ENCODE data around the gene LRP6.
"Not testable (repeated sequence)": the region's sequence is repeated elsewhere in the genome, so short reads cannot be mapped to it uniquely, and the experiment has no call there.

Gene LRP6

DNA sequence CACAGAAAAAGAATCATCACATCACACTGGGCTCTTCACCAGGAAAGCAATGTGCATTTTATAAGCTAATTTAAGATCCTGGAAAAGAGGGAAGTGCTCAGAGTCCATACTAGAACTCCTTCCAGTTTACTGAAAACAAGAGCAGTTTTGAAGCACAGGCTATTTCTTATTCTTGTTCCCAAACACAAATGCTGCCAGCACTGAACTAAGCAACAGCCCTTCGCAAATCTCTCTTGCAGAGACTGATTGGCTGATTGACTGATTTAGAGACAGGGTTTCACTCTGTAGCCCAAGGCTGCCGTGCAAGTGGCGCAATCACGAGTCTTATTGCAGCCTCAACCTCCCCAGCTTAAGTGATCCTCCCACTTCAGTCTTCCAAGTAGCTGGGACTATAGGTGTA lies 151.3 kb downstream of the LRP6 start:
- Mint-ChIP-seq H3K4me3 (no peak overlapping the region), H3K27me3 (no peaks in the 10 kb centered on the region), H3K36me3 (ENCODE audit: low read depth) (no peaks in the 10 kb centered on the region), H3K27ac (no peak overlapping the region), H3K9me3 (no peaks in the 10 kb centered on the region), H3K4me1 (no peaks in the 10 kb centered on the region)
- DNase-seq (no peak), ATAC-seq (no peak)

DNA sequence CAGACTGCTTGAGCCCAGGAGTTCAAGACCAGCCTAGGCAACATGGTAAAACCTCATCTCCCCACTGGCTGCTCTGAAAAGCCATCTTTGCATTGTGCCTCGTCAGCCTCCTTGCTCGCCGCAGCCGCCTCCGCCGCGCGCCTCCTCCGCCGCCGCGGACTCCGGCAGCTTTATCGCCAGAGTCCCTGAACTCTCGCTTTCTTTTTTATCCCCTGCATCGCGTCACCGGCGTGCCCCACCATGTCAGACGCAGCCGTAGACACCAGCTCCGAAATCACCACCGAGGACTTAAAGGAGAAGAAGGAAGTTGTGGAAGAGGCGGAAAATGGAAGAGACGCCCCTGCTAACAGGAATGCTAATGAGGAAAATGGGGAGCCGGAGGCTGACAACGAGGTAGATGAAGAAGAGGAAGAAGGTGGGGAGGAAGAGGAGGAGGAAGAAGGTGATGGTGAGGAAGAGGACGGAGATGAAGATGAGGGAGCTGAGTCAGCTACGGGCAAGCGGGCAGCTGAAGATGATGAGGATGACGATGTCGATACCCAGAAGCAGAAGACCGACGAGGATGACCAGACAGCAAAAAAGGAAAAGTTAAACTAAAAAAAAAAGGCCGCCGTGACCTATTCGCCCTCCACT lies 155.8 kb downstream of the LRP6 start:
- not testable (repeated sequence) for H3K4me3 Mint-ChIP-seq; H3K36me3 Mint-ChIP-seq (ENCODE audit: low read depth); ATAC-seq; H3K27me3 Mint-ChIP-seq; DNase-seq; H3K4me1 Mint-ChIP-seq; H3K27ac Mint-ChIP-seq
- peaks cover 22% of the 10 kb centered on the region for H3K9me3 Mint-ChIP-seq

DNA sequence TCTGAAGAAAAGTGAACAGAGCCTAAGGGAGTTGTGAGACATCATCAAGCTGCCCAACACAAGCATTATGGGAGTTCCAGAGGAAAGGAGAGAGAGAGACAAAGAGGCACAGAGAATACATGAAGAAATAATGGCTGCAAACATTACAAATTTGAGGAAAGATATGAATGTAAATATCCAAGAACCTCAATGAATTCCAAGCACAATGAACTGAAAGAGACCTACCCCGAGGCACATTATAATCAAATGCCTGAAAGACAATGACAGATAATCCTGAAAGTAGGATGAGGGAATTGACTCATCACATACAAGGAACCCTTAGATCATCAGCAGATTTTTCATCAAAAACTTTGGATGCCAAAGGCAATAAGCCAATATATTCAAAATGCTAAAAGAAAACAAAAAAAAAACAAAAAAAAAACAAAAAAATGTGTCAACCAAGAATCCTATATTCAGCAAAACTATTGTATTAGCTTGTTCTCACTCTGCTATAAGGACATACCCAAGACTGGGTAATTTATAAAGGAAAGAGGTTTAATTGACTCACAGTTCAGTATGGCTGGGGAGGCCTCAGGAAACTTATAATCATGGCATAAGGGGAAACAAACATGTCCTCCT lies 158.3 kb downstream of the LRP6 start:
- no peak overlapping the region for H3K27ac Mint-ChIP-seq
- peaks cover 32% of the 10 kb centered on the region for H3K9me3 Mint-ChIP-seq
- no peaks in the 10 kb centered on the region for H3K4me1 Mint-ChIP-seq
- no peak for DNase-seq
- no peak overlapping the region for H3K4me3 Mint-ChIP-seq
- peaks cover 10% of the 10 kb centered on the region for H3K36me3 Mint-ChIP-seq (ENCODE audit: low read depth)
- ATAC-seq: no peak
- H3K27me3 Mint-ChIP-seq: peaks cover 8% of the 10 kb centered on the region

DNA sequence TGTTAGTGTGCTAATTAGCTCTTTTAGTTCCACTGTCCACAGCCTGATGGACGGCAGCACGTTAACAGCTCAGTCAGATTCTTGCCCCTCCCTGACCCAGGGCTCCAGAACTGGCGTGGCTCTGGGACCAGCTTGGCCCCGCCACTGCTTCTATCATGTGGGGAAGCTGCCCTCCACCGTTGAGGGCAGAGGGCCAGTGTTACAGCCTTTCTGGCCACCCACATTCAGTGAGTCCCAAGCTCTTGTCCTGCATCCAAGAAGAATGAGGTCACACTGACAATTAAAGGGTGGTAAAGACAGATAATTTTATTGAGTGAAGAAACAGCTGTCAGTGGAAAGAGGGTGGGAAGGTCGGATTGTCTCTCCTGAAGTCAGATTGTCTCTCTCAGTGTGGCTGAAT lies 159.2 kb downstream of the LRP6 start:
- no peak for ATAC-seq
- H3K9me3 Mint-ChIP-seq: peaks cover 32% of the 10 kb centered on the region
- no peaks in the 10 kb centered on the region for H3K4me1 Mint-ChIP-seq

DNA sequence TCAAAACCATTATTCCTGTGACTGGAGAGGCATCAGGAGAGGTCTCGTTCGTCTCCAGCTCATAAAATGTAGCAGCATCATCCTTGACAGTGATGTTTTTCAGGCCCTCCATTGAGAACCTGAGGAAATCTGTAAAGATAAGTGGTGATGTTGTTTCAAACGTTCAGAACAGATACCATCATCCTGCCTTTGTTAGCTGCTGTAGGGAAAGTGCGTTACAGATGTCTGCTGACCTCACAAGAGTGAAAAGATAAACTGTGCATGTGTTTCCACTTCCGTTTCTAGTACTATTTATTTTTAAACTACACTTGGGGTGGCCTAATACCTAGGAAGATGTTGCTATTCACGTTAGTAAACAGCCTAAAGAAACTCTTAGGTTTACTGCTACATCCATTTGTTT lies 167.7 kb downstream of the LRP6 start:
- no peaks in the 10 kb centered on the region for H3K36me3 Mint-ChIP-seq (ENCODE audit: low read depth)
- no peaks in the 10 kb centered on the region for H3K27me3 Mint-ChIP-seq
- DNase-seq (no peak), ATAC-seq (no peak)
- peaks cover 1% of the 10 kb centered on the region for H3K9me3 Mint-ChIP-seq
- H3K4me1 Mint-ChIP-seq: no peaks in the 10 kb centered on the region
- H3K4me3 Mint-ChIP-seq: no peak overlapping the region
- no peak overlapping the region for H3K27ac Mint-ChIP-seq

More for the DNA sequence above, 159.2 kb downstream of the LRP6 start:
- peaks cover 10% of the 10 kb centered on the region for H3K36me3 Mint-ChIP-seq (ENCODE audit: low read depth)
- DNase-seq: no peak
- H3K4me3 Mint-ChIP-seq: no peak overlapping the region
- no peak overlapping the region for H3K27ac Mint-ChIP-seq
- peaks cover 8% of the 10 kb centered on the region for H3K27me3 Mint-ChIP-seq

DNA sequence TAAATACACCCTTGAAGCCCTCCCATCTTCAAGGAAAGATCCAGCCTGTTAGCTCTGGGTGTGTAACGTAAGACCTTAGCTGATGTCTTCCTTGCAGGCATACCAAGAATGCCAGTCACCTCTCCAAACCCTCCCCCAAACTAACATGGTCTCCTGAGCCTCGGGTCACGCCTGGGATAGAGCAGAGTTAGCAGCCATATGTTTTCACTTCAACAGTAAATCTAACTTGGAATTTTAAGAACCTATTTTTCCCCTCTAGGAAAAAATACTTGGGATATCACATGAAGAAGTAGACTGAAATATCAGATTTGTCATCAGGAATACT lies 168.2 kb downstream of the LRP6 start:
- H3K36me3 Mint-ChIP-seq (ENCODE audit: low read depth): no peaks in the 10 kb centered on the region
- H3K27me3 Mint-ChIP-seq: no peaks in the 10 kb centered on the region
- DNase-seq: no peak
- no peak overlapping the region for H3K4me3 Mint-ChIP-seq
- no peak for ATAC-seq
- no peaks in the 10 kb centered on the region for H3K9me3 Mint-ChIP-seq
- H3K4me1 Mint-ChIP-seq: no peaks in the 10 kb centered on the region
- H3K27ac Mint-ChIP-seq: no peak overlapping the region

DNA sequence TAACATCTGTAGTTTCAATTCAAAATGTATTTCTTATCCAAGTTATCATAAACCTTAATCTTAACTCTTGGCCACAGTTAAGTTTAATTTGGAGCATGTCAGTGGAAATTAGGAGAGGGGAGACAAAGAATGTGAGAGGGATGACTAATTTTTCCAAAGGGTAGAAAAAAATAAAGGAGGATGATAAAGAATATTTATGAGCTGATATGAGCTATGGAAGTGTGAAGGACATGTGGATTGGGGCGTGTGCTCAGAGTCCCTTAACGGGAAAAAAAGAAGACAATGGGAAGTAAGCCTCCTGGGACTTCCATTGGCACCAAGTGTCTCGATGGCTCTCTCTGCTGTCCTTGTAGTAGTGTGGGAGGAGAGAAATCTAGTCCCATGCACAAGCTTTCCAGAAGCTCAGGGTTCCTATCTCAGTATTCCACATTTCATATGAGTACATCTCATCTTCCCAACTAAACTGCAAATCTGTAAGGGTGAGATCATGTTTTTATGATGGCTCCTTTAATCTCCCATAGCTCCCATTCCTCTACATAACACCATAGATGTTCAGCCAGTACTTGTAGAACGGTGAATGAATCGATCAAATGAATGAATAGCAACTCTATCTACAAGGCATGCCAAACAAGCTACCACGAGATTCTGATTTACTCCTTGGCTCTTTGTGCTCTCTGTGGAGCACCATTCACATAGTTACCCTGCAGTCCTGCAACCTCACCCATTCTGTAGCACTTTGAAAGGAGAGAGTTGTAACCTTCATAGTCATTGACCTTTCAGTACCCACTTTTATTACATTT lies 168.8 kb downstream of the LRP6 start:
- ATAC-seq (no peak), DNase-seq (no peak)
- Mint-ChIP-seq H3K27me3 (no peaks in the 10 kb centered on the region), H3K4me1 (no peaks in the 10 kb centered on the region), H3K27ac (no peak overlapping the region), H3K36me3 (ENCODE audit: low read depth) (no peaks in the 10 kb centered on the region), H3K4me3 (no peak overlapping the region), H3K9me3 (no peaks in the 10 kb centered on the region)

DNA sequence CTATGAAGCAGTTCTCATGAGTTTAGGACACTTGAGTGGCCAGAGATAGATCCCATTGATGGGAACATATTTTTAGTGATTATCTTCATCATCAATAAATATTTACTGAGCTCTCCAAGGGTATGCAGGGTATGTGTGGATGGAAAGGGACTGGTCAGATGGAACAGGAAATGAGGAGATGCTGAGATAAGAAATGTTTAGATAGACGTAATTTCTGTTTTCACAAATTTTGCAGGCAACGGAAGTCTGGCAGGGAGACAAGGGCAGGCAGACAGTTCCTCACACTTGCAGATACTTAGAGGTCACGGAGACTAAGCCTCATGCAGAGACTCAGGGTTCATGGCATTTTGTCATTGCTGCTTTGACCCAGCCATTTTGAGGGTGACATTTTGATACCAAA lies 171.8 kb downstream of the LRP6 start:
- Mint-ChIP-seq H3K4me1 (no peaks in the 10 kb centered on the region), H3K36me3 (ENCODE audit: low read depth) (no peaks in the 10 kb centered on the region), H3K27ac (no peak overlapping the region), H3K9me3 (no peaks in the 10 kb centered on the region), H3K4me3 (no peak overlapping the region), H3K27me3 (no peaks in the 10 kb centered on the region)
- DNase-seq: no peak
- ATAC-seq: no peak

DNA sequence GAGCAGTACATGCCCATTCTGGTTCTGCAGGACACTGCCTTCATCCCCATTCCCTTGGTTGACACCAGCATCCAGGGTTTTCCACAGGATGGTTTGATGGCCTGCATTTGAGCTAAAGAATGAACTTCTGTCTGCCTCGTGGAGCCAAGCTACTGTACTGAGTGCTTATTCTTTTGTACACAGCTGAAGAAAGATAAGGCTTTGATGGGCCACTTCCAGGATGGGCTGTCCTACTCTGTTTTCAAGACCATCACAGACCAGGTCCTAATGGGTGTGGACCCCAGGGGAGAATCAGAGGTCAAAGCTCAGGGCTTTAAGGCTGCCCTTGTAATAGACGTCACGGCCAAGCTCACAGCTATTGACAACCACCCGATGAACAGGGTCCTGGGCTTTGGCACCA lies 172.4 kb downstream of the LRP6 start:
- H3K36me3 Mint-ChIP-seq (ENCODE audit: low read depth): no peaks in the 10 kb centered on the region
- H3K9me3 Mint-ChIP-seq: no peaks in the 10 kb centered on the region
- H3K27ac Mint-ChIP-seq: no peak overlapping the region
- H3K4me3 Mint-ChIP-seq: no peak overlapping the region
- DNase-seq (no peak), ATAC-seq (no peak)
- no peaks in the 10 kb centered on the region for H3K4me1 Mint-ChIP-seq
- no peaks in the 10 kb centered on the region for H3K27me3 Mint-ChIP-seq

DNA sequence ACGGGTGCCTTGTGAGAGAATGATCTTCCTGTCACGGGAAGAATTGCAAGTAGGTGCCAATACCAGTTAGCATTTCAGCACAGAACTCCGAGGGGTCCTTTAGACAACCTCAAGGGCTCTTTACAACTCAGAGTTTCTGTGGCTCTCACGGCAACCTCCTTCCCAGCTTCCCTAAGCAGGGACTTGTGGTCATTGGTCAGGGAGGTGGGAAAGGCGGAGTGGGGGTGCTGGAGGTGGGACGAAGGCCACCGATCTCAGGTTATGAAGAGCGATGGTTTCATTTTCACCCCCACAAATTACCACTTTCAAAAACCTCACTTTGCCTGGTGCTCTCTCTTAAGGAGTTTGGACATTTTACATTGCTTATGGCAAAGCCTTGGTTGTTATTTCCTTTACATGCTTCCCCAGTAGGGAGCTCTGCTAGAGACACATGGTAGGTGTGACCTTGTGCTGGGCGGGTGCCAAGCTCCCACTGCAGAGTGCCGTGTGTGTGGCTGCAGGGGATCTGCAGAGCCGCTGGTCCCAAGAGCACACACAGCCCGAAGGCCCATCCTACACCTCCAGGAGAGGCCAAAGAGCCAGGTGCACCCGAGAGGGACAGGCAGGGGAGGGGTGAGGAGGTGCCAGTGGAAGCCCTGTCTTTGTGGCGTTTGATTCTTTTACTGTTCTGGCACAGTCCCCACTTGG lies 174.7 kb downstream of the LRP6 start:
- Mint-ChIP-seq H3K27me3 (no peaks in the 10 kb centered on the region), H3K27ac (no peak overlapping the region), H3K9me3 (no peaks in the 10 kb centered on the region), H3K4me3 (no peak overlapping the region), H3K36me3 (ENCODE audit: low read depth) (no peaks in the 10 kb centered on the region), H3K4me1 (no peaks in the 10 kb centered on the region)
- ATAC-seq: no peak
- DNase-seq: no peak

DNA sequence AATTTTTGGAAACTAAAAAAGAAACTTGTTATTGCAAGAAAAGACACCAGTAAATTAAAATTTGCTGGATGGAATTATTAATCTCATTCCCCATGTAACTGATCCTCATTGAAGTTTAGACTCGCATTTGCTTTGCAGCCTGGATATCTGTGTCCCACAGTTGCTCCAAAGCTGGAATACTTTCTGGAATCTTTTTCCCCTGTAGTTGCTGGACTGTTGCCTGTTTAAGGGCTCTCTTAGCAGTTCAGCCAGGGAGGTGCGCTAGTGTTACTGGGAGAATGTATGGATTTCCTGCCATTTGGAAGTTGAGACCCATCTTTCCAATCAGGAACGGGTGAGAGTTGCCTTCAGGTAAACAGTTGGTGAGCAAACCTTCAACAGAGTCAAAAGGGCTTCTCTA lies 175.8 kb downstream of the LRP6 start:
- DNase-seq: no peak
- Mint-ChIP-seq H3K4me3 (no peak overlapping the region), H3K27me3 (no peaks in the 10 kb centered on the region), H3K27ac (no peak overlapping the region), H3K36me3 (ENCODE audit: low read depth) (no peaks in the 10 kb centered on the region), H3K4me1 (no peaks in the 10 kb centered on the region), H3K9me3 (no peaks in the 10 kb centered on the region)
- no peak for ATAC-seq

DNA sequence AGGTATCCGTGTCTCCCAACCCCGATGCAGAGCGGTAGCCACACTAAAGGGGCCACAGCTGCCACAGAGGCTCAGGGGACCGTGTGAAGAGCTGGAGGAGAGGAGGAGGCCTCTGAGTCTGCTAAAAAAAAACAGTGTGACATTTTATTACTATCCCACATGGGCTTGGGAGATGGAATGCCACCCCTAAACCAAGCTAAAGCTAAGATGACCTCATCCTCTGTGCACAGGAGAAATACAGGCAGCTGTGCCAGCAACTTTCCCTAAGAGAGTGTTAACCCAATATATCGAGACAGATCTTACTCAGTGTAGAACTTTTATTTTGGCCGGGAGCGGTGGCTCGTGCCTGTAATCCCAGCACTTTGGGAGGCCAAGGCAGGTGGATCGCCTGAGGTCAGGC lies 178.1 kb downstream of the LRP6 start:
- Mint-ChIP-seq H3K36me3 (ENCODE audit: low read depth) (no peaks in the 10 kb centered on the region), H3K4me1 (no peaks in the 10 kb centered on the region), H3K9me3 (no peaks in the 10 kb centered on the region), H3K27ac (no peak overlapping the region), H3K27me3 (no peaks in the 10 kb centered on the region), H3K4me3 (no peak overlapping the region)
- DNase-seq (no peak), ATAC-seq (no peak)

DNA sequence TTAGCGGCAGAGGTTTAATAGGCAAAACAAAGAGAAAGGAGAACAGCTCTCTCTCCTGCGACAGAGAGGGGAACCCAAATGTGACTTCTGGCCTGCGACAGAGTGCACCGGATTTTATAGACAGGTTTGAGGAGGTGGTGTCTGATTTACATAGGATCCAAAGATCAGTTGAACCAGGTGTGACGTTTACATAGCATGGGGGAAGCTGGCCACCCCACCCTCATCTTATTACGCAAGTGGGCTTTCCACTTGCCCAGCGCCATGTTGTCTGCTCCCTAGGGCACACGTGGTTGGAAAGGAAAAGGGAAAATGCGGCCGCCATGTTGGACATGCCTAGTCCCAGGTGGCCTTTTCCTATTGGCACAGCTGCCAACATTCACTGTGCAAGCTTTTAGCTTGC lies 178.7 kb downstream of the LRP6 start:
- Mint-ChIP-seq H3K36me3 (ENCODE audit: low read depth) (no peaks in the 10 kb centered on the region), H3K27me3 (no peaks in the 10 kb centered on the region), H3K27ac (no peak overlapping the region), H3K9me3 (no peaks in the 10 kb centered on the region), H3K4me1 (no peaks in the 10 kb centered on the region), H3K4me3 (no peak overlapping the region)
- ATAC-seq: no peak
- no peak for DNase-seq

DNA sequence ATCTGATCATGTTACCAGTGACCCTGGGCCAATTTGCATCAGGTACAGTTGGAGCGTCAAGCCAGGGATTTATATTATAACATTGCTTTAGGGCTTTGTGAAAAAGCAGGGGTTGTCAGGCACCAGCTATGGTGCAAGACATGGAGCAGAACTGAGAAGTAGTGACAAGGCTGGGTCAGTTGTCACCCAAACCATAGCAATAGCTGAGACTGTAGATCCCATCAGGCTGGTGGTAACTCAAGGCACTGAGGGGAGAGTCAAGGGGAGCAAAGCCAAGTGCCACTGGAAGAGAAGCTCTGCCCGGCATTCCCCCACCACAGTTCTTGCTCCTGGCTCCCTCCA lies 179.2 kb downstream of the LRP6 start:
- ATAC-seq: no peak
- Mint-ChIP-seq H3K36me3 (ENCODE audit: low read depth) (no peaks in the 10 kb centered on the region), H3K27me3 (no peaks in the 10 kb centered on the region), H3K4me3 (no peak overlapping the region), H3K9me3 (no peaks in the 10 kb centered on the region), H3K4me1 (no peaks in the 10 kb centered on the region), H3K27ac (no peak overlapping the region)
- no peak for DNase-seq
